GM21367 (cell line): ENCODE measurements around the gene COL20A1.
"Not testable (repeated sequence)": the region's sequence is repeated elsewhere in the genome, so short reads cannot be mapped to it uniquely, and the experiment has no call there.

Source experiments
- ATAC-seq: cut with Tn5 transposase; IDR thresholded peaks from one replicate; pipeline ENCODE4 v1.9.1; 2021; ENCODE audit not compliant: unreplicated experiment

COL20A1 gene

DNA sequence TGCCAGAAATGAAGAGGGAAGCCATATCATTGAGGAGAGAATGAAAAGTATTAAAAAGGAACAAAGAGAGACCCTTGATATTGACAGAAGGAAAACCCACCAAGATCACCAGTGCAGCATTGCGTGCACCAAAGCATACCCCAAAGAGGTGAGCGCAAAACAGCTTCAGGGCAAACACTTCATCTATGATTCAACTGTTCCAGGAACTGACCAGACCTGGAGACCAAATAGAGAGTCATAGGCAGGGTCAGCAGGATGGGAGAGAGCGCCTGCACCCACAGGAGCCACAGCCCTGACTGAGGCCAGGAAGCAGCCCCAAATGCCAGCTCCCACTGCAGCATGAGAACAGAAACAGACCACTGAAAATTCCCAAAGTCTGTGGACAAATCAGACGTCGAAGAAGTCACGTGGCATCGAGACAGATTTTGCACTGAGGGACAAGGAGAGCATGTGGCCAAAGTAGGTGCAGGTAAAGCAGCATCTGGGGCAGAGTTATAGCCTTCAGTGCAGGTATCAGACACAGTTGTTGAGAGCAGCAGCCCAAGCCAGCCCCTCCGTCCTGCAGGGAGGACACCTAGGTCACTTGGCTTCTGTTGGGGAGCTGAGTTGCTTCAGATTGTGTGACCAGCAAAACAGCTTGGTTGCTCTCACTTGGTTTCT lies 38.9 kb downstream of the COL20A1 start:
- ATAC-seq = no peak

DNA sequence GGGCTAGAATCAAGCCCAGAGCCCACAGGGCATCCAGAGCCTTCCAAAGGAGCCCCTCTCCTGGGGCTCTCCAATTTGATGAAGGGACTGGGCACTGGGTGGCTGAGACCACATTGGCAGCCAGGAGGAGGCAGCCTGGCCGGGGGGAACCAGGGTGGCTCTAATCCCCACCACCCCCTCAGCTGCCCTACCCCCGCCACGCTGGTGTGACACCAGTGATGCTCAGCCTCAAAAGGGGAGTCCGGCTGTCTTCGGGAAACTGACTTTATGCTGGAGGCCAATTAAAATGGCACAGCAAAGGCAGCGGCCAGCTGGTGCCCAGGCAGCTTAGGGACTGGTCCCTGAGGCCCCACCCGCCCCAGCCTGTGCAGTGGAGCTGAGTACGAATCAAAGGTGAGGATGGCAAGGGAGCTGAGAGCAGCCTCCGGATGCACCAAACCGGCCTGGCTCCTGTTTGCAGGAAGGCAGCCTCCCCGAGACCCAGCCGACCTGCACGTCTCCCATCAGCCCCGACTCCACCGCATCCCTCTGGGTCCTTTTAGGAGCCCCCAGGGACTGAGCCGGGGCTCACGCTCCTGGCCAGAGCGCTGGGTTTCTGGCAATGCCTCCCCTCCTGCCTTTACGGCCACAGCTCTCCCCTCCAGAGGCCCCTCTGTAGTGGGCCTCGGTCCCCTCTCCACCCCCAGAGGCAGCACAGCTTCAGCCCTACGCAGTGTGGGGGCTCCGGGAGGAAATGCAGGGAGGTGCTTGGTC lies 39.7 kb downstream of the COL20A1 start:
- ATAC-seq = no peak

DNA sequence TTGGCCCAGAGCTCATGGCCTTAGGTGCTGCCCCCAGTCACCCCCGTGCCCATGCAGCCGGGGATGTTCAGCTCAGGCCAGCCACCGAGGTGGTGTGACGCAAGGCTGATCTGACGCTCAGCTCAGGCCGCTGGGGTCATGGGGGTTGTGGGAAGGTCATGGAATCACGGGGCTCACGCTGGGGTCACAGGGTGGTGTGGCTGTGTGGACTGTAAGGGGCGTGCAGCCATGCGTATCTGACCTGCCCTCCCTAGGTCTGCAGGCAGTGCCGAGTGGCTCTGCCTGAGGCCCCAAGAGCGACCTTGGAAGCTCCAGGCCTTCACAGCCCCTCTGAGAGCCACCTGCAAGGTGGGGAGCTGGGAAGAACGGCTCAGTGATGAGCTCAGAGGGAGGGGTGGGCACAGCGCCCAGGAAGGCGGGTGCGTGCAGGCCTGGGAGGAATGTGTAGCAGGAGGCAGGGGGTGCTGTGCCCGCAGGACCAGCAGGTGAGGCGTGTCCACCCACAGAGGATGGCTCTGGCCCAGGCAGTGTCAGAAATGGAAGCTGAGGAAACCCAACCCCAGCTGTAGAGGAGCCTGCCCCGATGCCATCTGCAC lies 40.4 kb downstream of the COL20A1 start:
- no peak for ATAC-seq

DNA sequence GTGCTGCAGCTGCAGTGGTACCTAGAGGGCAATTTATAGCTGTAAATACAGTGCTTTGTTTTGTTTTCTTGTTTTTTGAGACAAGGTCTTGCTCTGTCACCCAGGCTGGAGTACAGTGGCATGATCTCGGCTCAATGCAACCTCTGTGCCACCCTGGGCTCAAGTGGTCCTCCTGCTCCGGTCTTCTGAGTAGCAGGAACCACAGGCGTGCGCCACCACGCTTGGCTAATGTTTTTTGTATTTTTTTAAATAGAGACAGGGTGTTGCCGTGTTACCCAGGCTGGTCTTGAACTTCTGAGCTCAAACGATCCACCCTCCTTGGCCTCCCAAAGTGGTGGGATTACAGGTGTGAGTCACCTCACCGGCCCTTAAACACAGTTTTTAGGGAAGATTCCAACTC lies 41.4 kb downstream of the COL20A1 start:
- ATAC-seq = no peak

- not testable (repeated sequence) for ATAC-seq
These were observed 42.1 kb downstream of the COL20A1 start for GRCh38 chr20:63335060-63335459.

GRCh38 chr20:63335711-63336110 lies 42.7 kb downstream of the COL20A1 start:
- no peak for ATAC-seq

DNA sequence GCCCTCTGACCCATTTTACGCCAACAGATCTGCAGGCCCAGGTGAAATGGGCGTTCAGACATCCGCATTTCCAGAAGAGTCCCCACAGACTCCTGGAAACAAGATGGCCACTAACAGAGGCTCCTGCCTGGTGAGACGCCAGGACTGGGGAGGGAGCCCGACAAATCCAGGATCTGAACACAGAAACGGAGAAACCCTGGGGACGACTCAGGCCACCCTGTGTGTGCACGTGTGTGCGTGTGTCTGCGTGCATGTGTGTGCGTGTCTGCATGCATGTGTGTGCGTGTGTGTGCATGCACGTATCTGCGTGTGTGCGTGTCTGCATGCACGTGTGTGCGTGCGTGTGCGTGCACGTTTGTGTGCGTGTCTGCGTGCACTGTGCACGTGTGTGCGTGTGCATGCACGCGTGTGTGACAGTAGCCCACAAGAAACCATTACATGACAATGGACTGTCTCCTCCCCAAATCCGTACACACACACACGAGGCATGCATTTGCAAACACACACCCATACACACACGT lies 43.3 kb downstream of the COL20A1 start:
- ATAC-seq = no peak

- ATAC-seq = no peak
These were observed 44.9 kb downstream of the COL20A1 start for GRCh38 chr20:63337786-63338420.

DNA sequence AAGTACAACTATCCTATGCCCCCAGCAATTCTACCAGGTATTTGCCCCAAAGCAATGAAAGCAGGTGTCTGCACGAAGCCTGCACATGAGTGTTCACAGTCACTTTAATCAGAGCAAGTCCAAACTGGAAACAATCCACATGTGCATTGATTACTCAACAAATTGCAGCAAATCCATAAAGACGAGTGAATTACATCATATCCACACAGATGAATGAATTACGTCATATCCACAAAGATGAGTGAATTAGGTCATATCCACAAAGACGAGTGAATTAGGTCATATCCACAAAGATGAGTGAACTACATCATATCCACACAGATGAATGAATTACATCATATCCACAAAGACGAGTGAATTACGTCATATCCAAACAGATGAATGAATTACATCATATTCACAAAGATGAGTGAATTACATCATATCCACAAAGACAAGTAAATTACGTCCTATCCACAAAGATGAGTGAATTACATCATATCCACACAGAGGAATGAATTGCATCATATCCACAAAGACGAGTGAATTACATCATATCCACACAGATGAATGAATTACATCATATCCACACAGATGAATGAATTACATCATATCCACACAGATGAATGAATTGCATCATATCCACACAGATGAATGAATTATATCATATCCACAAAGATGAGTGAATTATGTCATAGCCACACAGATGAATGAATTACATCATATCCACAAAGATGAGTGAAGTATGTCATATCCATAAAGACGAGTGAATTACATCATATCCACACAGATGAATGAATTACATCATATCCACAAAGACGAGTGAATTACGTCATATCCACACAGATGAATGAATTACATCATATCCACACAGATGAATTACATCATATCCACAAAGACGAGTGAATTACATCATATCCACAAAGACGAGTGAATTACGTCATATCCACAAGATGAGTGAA lies 46.4 kb downstream of the COL20A1 start:
- not testable (repeated sequence) for ATAC-seq

DNA sequence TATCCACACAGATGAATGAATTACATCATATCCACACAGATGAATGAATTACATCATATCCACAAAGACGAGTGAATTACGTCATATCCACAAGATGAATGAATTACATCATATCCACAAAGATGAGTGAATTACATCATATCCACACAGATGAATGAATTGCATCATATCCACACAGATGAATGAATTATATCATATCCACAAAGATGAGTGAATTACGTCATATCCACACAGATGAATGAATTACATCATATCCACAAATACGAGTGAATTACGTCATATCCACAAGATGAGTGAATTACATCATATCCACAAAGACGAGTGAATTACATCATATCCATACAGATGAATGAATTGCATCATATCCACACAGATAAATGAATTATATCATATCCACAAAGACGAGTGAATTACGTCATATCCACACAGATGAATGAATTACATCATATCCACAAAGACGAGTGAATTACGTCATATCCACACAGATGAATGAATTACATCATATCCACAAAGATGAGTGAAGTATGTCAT lies 47.2 kb downstream of the COL20A1 start:
- ATAC-seq = not testable (repeated sequence)

GRCh38 chr20:63342561-63343459 lies 49.8 kb downstream of the COL20A1 start:
- ATAC-seq = no peak

- ATAC-seq = no peak
These were observed 50.8 kb downstream of the COL20A1 start for GRCh38 chr20:63343460-63344445.

GRCh38 chr20:63344616-63345327 lies 51.8 kb downstream of the COL20A1 start:
- ATAC-seq = no peak

DNA sequence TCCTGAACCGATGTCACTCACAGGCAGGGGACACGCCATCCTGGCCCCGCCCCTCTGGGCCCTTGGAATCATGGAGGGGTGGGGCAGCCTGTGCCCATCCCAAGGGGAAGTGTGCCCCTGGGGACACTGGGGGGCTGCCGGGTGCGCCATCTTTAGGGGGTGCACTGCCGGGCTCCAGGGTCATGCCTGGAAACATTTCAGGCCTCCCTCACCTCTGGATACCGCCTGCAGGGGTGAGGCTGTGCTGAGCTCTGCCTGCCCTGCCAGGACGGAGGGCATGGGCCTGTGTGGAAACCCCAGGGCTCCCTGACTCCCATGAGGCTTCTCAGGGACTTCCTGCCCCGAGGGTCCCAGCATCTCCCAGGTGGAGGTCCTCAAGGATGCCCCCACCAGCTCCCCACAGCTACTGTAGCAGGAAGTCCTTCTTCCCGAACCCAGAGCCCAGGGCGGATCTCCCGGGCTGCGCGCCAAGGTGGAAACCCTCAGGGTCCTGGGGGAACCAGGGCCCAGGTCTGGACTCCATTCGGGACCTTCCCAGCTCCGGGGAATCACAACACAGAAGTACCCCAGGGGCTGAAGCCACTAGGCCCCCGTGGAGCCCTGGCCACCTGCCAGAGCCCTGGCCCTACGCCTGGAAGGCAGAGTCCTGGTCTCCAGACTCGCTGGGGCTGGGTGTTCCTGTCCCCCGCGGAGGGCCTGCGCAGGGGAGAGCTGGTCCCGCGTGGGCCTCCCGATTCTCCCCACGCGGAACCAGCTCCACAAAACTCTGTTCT lies 52.5 kb downstream of the COL20A1 start:
- ATAC-seq = no peak

GRCh38 chr20:63346131-63347080 lies 53.4 kb downstream of the COL20A1 start:
- ATAC-seq = no peak
